ENCODE results near the gene GPR107. TPM values are rescaled to one million over a fixed set of nuclear protein-coding genes. Genes with fewer than 3 reads are reported as not detected.

Gene GPR107
- total RNA-seq, 1 donor from 2014 or later, result 43.8 TPM

DNA sequence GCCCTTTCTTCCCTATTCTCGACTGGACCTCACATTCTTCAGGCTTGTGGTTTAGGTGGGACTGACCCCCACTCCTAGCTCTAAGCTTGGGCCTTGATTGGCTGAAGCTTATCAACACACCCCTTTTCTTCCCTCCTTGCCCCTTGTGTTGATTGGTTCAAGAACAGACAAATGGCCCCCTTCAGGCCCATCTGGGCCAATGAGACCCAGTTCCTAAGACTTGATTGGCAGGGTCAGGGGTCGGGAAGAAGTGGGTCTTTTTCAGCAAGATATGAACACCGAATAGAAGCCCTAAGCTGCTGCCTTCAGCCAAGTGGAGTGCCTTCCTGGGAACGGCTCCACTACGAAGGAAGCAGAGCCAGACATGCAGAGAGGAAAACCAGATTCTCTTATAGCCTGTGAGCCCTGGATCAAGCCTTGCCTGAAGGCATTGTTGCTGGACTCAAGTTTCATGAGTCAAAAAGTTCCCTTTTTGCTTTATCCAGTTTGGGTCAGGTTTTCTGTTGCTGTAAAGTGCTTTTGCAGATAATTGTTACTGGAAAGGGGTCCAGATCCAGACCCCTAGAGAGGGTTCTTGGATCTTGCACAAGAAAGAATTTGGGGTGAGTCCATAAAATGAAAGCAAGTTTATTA, 96.1 kb downstream of the GPR107 start:
- H3K36me3 Mint-ChIP-seq (ENCODE audit: low read depth), result no peaks in the 10 kb centered on the region
- H3K9me3 Mint-ChIP-seq, result no peaks in the 10 kb centered on the region
- H3K4me3 Mint-ChIP-seq, result no peak overlapping the region
- H3K4me1 Mint-ChIP-seq, result peaks cover under 1% of the 10 kb centered on the region
- H3K27me3 Mint-ChIP-seq (ENCODE audit: low read depth), result peaks cover 4% of the 10 kb centered on the region
- H3K27ac Mint-ChIP-seq (ENCODE audit: unreplicated experiment), result no peak overlapping the region
- DNase-seq (ENCODE audit: low read depth, low spot score), result no peak
- TF ChIP-seq, protein P1, sequence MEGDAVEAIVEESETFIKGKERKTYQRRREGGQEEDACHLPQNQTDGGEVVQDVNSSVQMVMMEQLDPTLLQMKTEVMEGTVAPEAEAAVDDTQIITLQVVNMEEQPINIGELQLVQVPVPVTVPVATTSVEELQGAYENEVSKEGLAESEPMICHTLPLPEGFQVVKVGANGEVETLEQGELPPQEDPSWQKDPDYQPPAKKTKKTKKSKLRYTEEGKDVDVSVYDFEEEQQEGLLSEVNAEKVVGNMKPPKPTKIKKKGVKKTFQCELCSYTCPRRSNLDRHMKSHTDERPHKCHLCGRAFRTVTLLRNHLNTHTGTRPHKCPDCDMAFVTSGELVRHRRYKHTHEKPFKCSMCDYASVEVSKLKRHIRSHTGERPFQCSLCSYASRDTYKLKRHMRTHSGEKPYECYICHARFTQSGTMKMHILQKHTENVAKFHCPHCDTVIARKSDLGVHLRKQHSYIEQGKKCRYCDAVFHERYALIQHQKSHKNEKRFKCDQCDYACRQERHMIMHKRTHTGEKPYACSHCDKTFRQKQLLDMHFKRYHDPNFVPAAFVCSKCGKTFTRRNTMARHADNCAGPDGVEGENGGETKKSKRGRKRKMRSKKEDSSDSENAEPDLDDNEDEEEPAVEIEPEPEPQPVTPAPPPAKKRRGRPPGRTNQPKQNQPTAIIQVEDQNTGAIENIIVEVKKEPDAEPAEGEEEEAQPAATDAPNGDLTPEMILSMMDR (conservative IDR thresholded peaks at IDR 0.05), result no peak

DNA sequence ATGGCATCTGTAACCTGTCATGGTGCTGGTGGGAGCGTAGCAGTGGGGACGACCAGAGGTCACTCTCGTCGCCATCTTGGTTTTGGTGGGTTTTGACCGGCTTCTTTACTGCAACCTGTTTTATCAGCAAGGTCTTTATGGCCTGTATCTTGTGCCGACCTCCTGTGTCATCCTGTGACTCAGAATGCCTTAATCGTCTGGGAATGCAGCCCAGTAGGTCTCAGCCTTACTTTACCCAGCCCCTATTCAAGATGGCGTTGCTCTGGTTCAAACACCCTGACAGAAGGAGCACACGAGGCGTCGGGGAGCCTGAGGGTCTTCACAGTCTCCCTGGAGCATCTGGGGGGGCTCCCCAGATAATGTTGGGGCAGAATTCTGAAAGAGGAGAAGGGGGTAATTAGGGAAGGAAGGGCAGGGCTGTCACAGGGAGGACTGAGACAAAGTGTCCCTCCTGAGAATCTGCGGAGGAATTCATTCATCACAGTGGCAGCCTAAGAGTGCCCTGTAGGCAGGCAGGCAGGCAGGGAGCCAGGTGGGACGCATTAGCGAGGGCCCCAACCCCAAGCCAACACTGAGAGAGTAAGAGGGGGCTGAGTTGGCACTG, 97.2 kb downstream of the GPR107 start:
- Mint-ChIP-seq H3K36me3 (ENCODE audit: low read depth) (no peaks in the 10 kb centered on the region), H3K4me1 (no peaks in the 10 kb centered on the region), H3K4me3 (no peak overlapping the region), H3K27ac (ENCODE audit: unreplicated experiment) (no peak overlapping the region), H3K9me3 (no peaks in the 10 kb centered on the region), H3K27me3 (ENCODE audit: low read depth) (peaks cover 4% of the 10 kb centered on the region)
- DNase-seq (ENCODE audit: low read depth, low spot score), result no peak
- TF ChIP-seq, protein P1 (conservative IDR thresholded peaks at IDR 0.05), result no peak

DNA sequence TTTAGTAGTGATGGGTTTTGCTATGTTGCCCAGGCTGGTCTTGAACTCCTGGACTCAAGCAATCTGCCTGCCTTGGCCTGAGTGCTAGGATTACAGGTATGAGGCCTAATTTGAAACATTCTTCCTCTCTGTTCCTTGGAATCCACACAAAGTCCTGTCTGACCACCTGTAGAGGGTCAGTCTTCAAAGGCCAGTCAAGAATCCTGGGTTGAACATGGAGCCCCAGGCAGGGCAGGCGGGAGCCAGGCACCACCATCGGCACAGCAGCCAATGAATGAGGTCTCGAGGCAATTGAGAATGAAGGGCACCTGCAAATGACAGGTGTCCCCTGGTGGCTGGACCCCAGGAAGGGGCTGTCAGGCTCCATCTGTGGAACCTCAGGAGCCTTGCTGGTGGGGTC, 101.1 kb downstream of the GPR107 start:
- Mint-ChIP-seq H3K36me3 (ENCODE audit: low read depth) (no peaks in the 10 kb centered on the region), H3K4me3 (no peak overlapping the region), H3K27ac (ENCODE audit: unreplicated experiment) (no peak overlapping the region), H3K27me3 (ENCODE audit: low read depth) (no peaks in the 10 kb centered on the region), H3K4me1 (no peaks in the 10 kb centered on the region), H3K9me3 (no peaks in the 10 kb centered on the region)
- TF ChIP-seq, protein P1 (conservative IDR thresholded peaks at IDR 0.05), result no peak
- DNase-seq (ENCODE audit: low read depth, low spot score), result no peak

DNA sequence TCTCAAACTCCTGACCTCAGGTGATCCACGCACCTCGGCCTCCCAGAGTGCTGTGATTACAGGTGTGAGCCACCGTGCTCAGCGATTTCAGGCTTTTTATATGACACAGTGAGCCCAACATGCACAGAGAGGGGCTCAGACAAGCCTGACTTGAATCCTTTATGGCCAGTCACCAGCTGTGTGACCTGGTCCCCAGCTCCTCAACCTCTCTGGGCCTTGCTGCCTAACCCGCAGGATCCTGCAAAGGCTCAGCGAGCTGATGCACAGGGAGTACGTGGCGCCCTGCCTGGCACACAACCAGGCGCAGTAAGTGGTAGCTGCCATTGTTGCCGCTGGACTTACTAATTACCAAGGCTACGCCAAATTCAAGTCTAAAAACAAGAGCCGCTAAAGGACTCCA, 101.9 kb downstream of the GPR107 start:
- Mint-ChIP-seq H3K4me1 (no peaks in the 10 kb centered on the region), H3K9me3 (no peaks in the 10 kb centered on the region), H3K27ac (ENCODE audit: unreplicated experiment) (no peak overlapping the region), H3K4me3 (no peak overlapping the region), H3K27me3 (ENCODE audit: low read depth) (no peaks in the 10 kb centered on the region), H3K36me3 (ENCODE audit: low read depth) (no peaks in the 10 kb centered on the region)
- DNase-seq (ENCODE audit: low read depth, low spot score), result no peak
- TF ChIP-seq, protein P1 (conservative IDR thresholded peaks at IDR 0.05), result no peak

DNA sequence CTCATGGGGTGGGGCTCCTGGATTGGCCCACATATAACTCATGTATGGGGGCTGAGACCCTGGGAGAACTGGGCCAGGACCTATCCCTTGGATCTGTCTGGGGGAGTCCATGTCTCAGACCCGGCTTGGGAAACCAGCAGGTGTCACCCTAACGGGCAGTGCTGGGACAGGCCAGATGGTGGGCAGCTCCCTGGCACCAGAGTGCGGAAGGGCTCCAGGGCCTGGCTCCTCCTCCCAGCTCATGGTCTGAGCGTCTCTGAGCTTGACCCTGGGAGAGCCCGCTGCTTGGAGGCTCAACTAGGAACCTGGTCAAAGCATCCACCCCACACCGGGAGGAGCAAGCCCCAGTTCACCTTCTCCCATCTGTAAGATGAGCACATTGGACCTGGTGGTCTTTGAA, 103.0 kb downstream of the GPR107 start:
- H3K4me3 Mint-ChIP-seq, result no peak overlapping the region
- no peaks in the 10 kb centered on the region for H3K36me3 Mint-ChIP-seq (ENCODE audit: low read depth)
- TF ChIP-seq, protein P1 (conservative IDR thresholded peaks at IDR 0.05), result no peak
- no peaks in the 10 kb centered on the region for H3K9me3 Mint-ChIP-seq
- H3K27ac Mint-ChIP-seq (ENCODE audit: unreplicated experiment), result no peak overlapping the region
- no peaks in the 10 kb centered on the region for H3K27me3 Mint-ChIP-seq (ENCODE audit: low read depth)
- DNase-seq (ENCODE audit: low read depth, low spot score), result no peak
- no peaks in the 10 kb centered on the region for H3K4me1 Mint-ChIP-seq
